GM23248 (cell line): ENCODE measurements around the gene CD93.

Experiments used
- EZH2 ChIP-seq: fragments of 200-600 bp; sonication (generic); IDR thresholded peaks from 2 replicates; pipeline ENCODE4 v1.6.1; 2018; ENCODE audit warnings: antibody characterized with exemption, mild to moderate bottlenecking; ENCODE audit not compliant: insufficient read depth, poor library complexity, severe bottlenecking
- EZH2phosphoT487 ChIP-seq: fragments of 200-600 bp; sonication (generic); IDR thresholded peaks from 2 replicates; pipeline ENCODE4 v1.6.1; 2018; ENCODE audit warnings: antibody characterized with exemption, moderate library complexity, mild to moderate bottlenecking, low read depth; ENCODE audit not compliant: insufficient read depth

- no peak for TF ChIP-seq EZH2
- no peak for TF ChIP-seq EZH2phosphoT487
These were observed 43.9 kb downstream of the CD93 start for GRCh38 chr20:23042270-23042669.
